B cell (primary cell): ENCODE data around the gene AATK. TPM values are rescaled to one million over a fixed set of nuclear protein-coding genes. Genes with fewer than 3 reads are reported as not detected.

Experiments used
- ATAC-seq: fragments of 200-7000 bp; cut with Tn5 transposase; one replicate; pipeline ENCODE4 v1.10.0; 2021; ENCODE audit warnings: low read depth, mild to moderate bottlenecking, moderate number of reproducible peaks, moderate library complexity
- CTCF ChIA-PET: fragments of 350-600 bp; sonication (Branson Sonifier 250); formaldehyde crosslinking; loops from one replicate; lab custom pipeline; 2021; ENCODE audit warnings: antibody characterized with exemption, inconsistent platforms; lab: Charles Lee
- POLR2A ChIA-PET: fragments of 350-600 bp; sonication (Branson Sonifier 250); formaldehyde crosslinking; loops from one replicate; lab custom pipeline; 2021; ENCODE audit warnings: antibody characterized with exemption; lab: Charles Lee
- DNase-seq: peaks from one replicate; pipeline ENCODE4 v3.0.0; 2013
- H2AFZ ChIP-seq: 2 replicates; pipeline ENCODE4 v1.6.1; 2012; ENCODE audit warnings: mild to moderate bottlenecking, low read depth, low read length; ENCODE audit not compliant: insufficient read depth, poor library complexity, severe bottlenecking
- H3K27ac ChIP-seq, 2 donors: 1 replicate in 1 of 2; 2 replicates in 1 of 2; pipeline ENCODE4 v1.5.1; 2012 to 2013; ENCODE audit warnings: low read length in 2 of 2, mild to moderate bottlenecking in 2 of 2, moderate library complexity in 1 of 2
- H3K27me3 ChIP-seq, 4 experiments: fragments of 200-600 bp in 1 of 4; sonication (generic) in 1 of 4; replicated peaks in 1 of 4; 1 replicate in 2 of 4; 2 replicates in 2 of 4; pipeline versions ENCODE4 v1.6.1 to v1.7.0; 2013 to 2016; ENCODE audit warnings: low read length in 3 of 4, mild to moderate bottlenecking in 2 of 4, mixed read lengths in 1 of 4, moderate library complexity in 1 of 4; ENCODE audit not compliant: insufficient read depth in 4 of 4, control insufficient read depth in 3 of 4; ENCODE audit errors: control extremely low read depth in 1 of 4
- H3K36me3 ChIP-seq, 2 experiments: replicated peaks in 1 of 2; 1 replicate in 1 of 2; 2 replicates in 1 of 2; pipeline versions ENCODE4 v1.6.1 to v1.7.1; 2013; ENCODE audit warnings: low read length in 1 of 2; ENCODE audit not compliant: insufficient read depth in 2 of 2, control insufficient read depth in 1 of 2; ENCODE audit errors: control extremely low read depth in 1 of 2, extremely low read depth in 1 of 2
- H3K4me1 ChIP-seq, 2 donors: fragments of 200-600 bp in 1 of 2; sonication (generic) in 1 of 2; 1 replicate in 1 of 2; 2 replicates in 1 of 2; pipeline versions ENCODE4 v1.5.1 to v1.6.1; 2013 to 2017; ENCODE audit warnings: low read length in 2 of 2; ENCODE audit not compliant: control insufficient read depth in 2 of 2, insufficient read depth in 2 of 2
- H3K4me2 ChIP-seq: replicated peaks from 2 replicates; pipeline ENCODE3; 2012; ENCODE audit warnings: mild to moderate bottlenecking, low read depth, low read length; ENCODE audit not compliant: poor library complexity, severe bottlenecking
- H3K4me3 ChIP-seq, 5 experiments: fragments of 200-600 bp in 1 of 5; sonication (generic) in 1 of 5; 1 replicate in 3 of 5; 2 replicates in 2 of 5; pipeline versions ENCODE4 v1.5.1 to v1.7.0; 2011 to 2016; ENCODE audit warnings: low read length in 4 of 5, mild to moderate bottlenecking in 4 of 5, low read depth in 2 of 5, control low read depth in 1 of 5, moderate library complexity in 1 of 5; ENCODE audit not compliant: insufficient read depth in 1 of 5; ENCODE audit errors: control extremely low read depth in 1 of 5, extremely low read depth in 1 of 5
- H3K79me2 ChIP-seq: fragments of 200-600 bp; sonication (generic); one replicate; pipeline ENCODE4 v1.6.0; 2016; ENCODE audit warnings: low read length; ENCODE audit not compliant: control insufficient read depth, insufficient read depth
- H3K9ac ChIP-seq: fragments of 200-600 bp; sonication (generic); 2 replicates; pipeline ENCODE4 v1.6.1; 2017; ENCODE audit warnings: mild to moderate bottlenecking, low read length, moderate library complexity
- H3K9me3 ChIP-seq, 3 donors: one replicate each; pipeline versions ENCODE4 v1.6.1 to v1.7.1; 2013; ENCODE audit warnings: low read length in 2 of 3; ENCODE audit not compliant: control insufficient read depth in 2 of 3, insufficient read depth in 1 of 3; ENCODE audit errors: control extremely low read depth in 1 of 3
- H4K20me1 ChIP-seq: 2 replicates; pipeline ENCODE4 v1.6.0; 2012; ENCODE audit warnings: mild to moderate bottlenecking, low read length; ENCODE audit not compliant: insufficient read depth, control insufficient read depth, poor library complexity, severe bottlenecking
- H3K27ac Mint-ChIP-seq: one replicate; pipeline ENCODE4 v1.8.0; 2021; ENCODE audit warnings: mixed read lengths
- H3K27me3 Mint-ChIP-seq: one replicate; pipeline ENCODE4 v1.8.0; 2021; ENCODE audit warnings: mixed read lengths
- H3K4me1 Mint-ChIP-seq: one replicate; pipeline ENCODE4 v1.8.0; 2021; ENCODE audit warnings: mixed read lengths
- H3K4me3 Mint-ChIP-seq: one replicate; pipeline ENCODE4 v1.8.0; 2021; ENCODE audit warnings: mixed read lengths
- H3K9me3 Mint-ChIP-seq: one replicate; pipeline ENCODE4 v1.8.0; 2022; ENCODE audit warnings: mixed read lengths; ENCODE audit not compliant: insufficient read depth
- CTCF ChIP-seq: fragments of 200-600 bp; IDR thresholded peaks from one replicate; pipeline ENCODE4 v1.8.0; 2022; ENCODE audit warnings: antibody characterized with exemption, mild to moderate bottlenecking
- EZH2 ChIP-seq: IDR thresholded peaks from 2 replicates; pipeline ENCODE4 v1.6.1; 2012; ENCODE audit warnings: borderline replicate concordance, low read depth, mild to moderate bottlenecking, moderate library complexity, low read length; ENCODE audit not compliant: insufficient read depth, poor library complexity, severe bottlenecking
- WGBS: methylation state at CpG from one replicate; pipeline ENCODE4 v1.1.5; 2013; ENCODE audit warnings: missing lambda C conversion rate; ENCODE audit not compliant: insufficient coverage; 5-methylcytosine and 5-hydroxymethylcytosine counted together
- intact Hi-C: fragments of 100-400 bp; cut with micrococcal nuclease; formaldehyde crosslinking; loops from one replicate; pipeline ENCODE4 v1.10.0; 2022
- polyA plus RNA-seq: library from polyadenylated mRNA; depleted of rRNA; stranded (reverse); fragments of >200 nt; gene quantifications from 2 replicates; pipeline ENCODE4 v1.2.3, GENCODE V29; 2012
- total RNA-seq, 2 donors: library from RNA; stranded (reverse); fragments of 120-200 nt in 1 of 2; gene quantifications; 1 replicate in 1 of 2; 2 replicates in 1 of 2; pipeline versions ENCODE4 v1.2.3 to v1.2.4, GENCODE V29; 2013 to 2022

The AATK gene
- total and polyA plus RNA-seq, 2 donors (not counting 1 experiment from before 2014, with no cell fraction given), result 0.21 to 1.7 TPM

- peaks cover 0 to 12% of the 10 kb centered on the region in 2 experiments for H3K36me3 ChIP-seq
- H3K9me3 ChIP-seq, result no peaks in the 10 kb centered on the region
- no peak overlapping the region for H2AFZ ChIP-seq
- no peak overlapping the region for H3K4me3 ChIP-seq
- TF ChIP-seq CTCF (no peak), EZH2 (no peak)
- ChIA-PET POLR2A (interaction anchor here (0.6 kb wide), 1 partner anchor 1234 kb away, joined by 4 read pairs; no protein-coding TSS in a partner anchor), CTCF (no interaction called here)
- 75% methylated on average over 7 of the region's 10 CpGs for WGBS
- H3K4me2 ChIP-seq, result no peak overlapping the region
- H3K27ac ChIP-seq, result no peak overlapping the region
- H3K27ac Mint-ChIP-seq, result no peak overlapping the region
- no peak overlapping the region for H3K9ac ChIP-seq
- H3K4me1 Mint-ChIP-seq, result peaks cover 4% of the 10 kb centered on the region
- no peak for DNase-seq
- no peaks in the 10 kb centered on the region for H3K27me3 ChIP-seq
- peaks cover 3% of the 10 kb centered on the region in 2 donors for H3K4me1 ChIP-seq
- intact Hi-C loops, result no loop called here
- H3K9me3 Mint-ChIP-seq, result no peaks in the 10 kb centered on the region
- no peak for ATAC-seq
- peaks cover 17% of the 10 kb centered on the region for H3K79me2 ChIP-seq
- H4K20me1 ChIP-seq, result no peaks in the 10 kb centered on the region
- no peak overlapping the region for H3K4me3 Mint-ChIP-seq
- no peaks in the 10 kb centered on the region for H3K27me3 Mint-ChIP-seq
Measured at GRCh38 chr17:81204578-81204977, 38.6 kb upstream of the AATK start.

GRCh38 chr17:81203136-81203535 lies 37.1 kb upstream of the AATK start:
- intact Hi-C loops, result no loop called here
- no peak for ATAC-seq
- Histone ChIP-seq H3K79me2 (peaks cover 5% of the 10 kb centered on the region), H4K20me1 (no peaks in the 10 kb centered on the region), H3K4me1 (peaks cover 3% of the 10 kb centered on the region in 2 donors), H3K4me2 (no peak overlapping the region), H3K9me3 (no peaks in the 10 kb centered on the region), H2AFZ (no peak overlapping the region), H3K27me3 (no peaks in the 10 kb centered on the region), H3K4me3 (no peak overlapping the region), H3K9ac (no peak overlapping the region), H3K36me3 (peaks cover 0 to 10% of the 10 kb centered on the region in 2 experiments), H3K27ac (no peak overlapping the region)
- Mint-ChIP-seq H3K27ac (no peak overlapping the region), H3K27me3 (no peaks in the 10 kb centered on the region), H3K4me1 (peaks cover 4% of the 10 kb centered on the region), H3K4me3 (no peak overlapping the region), H3K9me3 (no peaks in the 10 kb centered on the region)
- DNase-seq, result no peak
- ChIA-PET CTCF (no interaction called here), POLR2A (no interaction called here)
- no peak for TF ChIP-seq CTCF
- TF ChIP-seq EZH2, result no peak
- 98% methylated on average over 20 of the region's 20 CpGs for WGBS
